Measurements from ENCODE around the gene CD1B.

Gene CD1B

DNA sequence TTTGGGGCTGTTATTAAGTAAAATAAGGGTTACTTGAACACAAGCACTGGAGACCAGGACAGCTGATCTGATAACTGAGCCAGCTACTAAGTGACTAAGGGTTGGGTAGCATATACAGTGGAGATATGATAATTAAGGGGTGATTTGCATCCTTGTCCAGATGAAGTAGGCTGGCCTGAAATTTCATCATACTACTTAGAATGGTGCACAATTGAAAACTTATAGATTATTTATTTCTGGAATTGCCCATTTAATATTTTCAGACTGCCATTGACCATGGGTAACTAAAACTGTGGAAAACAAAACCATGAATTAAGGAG, 3.8 kb upstream of the CD1B start:
- peaks cover 21% of the 10 kb centered on the region for H3K4me1 Mint-ChIP-seq
- no peaks in the 10 kb centered on the region for H3K27me3 Mint-ChIP-seq
- DNase-seq (ENCODE audit: low spot score in 2 of 2) (no peak), ATAC-seq (ENCODE audit: low read depth) (no peak)
- H3K36me3 Mint-ChIP-seq = peaks cover 5% of the 10 kb centered on the region
- H3K9me3 Mint-ChIP-seq = peaks cover 5% of the 10 kb centered on the region
- H3K27ac Mint-ChIP-seq = no peak overlapping the region
- H3K4me3 Mint-ChIP-seq = no peak overlapping the region

DNA sequence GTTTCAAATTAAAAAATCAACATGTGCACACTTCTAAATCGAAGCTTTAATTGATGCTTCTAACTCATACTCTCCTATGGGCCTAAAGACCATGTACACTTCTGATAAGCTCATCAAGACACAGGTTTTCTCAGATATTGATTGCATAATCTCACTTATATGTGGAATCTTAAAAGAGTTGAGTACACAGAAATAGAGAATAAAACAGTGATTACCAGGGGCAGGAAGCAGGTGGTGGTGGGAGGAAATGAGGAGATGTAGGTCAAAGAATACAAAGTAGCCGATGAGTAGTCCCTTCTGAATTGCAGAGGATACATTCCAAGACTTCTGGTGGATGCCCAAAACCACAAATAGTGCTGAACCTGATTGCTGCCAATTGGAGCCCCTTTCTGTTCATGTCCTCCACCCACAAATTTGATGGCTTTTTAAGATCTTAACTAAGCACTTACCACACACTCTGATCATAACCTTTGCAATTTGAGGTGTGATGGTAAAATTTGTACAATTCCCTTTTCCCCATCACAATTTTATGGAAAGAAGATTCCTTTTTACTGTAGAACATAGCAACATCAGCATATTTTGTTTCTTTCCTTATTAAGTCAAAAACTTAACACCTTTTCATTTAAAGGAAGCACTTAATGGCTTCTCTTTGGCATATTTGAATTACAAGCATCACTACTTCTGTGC, 3.3 kb upstream of the CD1B start:
- peaks cover 21% of the 10 kb centered on the region for H3K4me1 Mint-ChIP-seq
- peaks cover 5% of the 10 kb centered on the region for H3K36me3 Mint-ChIP-seq
- H3K27ac Mint-ChIP-seq = no peak overlapping the region
- H3K27me3 Mint-ChIP-seq = no peaks in the 10 kb centered on the region
- no peak for DNase-seq (ENCODE audit: low spot score in 2 of 2)
- peaks cover 5% of the 10 kb centered on the region for H3K9me3 Mint-ChIP-seq
- no peak for ATAC-seq (ENCODE audit: low read depth)
- H3K4me3 Mint-ChIP-seq = no peak overlapping the region

DNA sequence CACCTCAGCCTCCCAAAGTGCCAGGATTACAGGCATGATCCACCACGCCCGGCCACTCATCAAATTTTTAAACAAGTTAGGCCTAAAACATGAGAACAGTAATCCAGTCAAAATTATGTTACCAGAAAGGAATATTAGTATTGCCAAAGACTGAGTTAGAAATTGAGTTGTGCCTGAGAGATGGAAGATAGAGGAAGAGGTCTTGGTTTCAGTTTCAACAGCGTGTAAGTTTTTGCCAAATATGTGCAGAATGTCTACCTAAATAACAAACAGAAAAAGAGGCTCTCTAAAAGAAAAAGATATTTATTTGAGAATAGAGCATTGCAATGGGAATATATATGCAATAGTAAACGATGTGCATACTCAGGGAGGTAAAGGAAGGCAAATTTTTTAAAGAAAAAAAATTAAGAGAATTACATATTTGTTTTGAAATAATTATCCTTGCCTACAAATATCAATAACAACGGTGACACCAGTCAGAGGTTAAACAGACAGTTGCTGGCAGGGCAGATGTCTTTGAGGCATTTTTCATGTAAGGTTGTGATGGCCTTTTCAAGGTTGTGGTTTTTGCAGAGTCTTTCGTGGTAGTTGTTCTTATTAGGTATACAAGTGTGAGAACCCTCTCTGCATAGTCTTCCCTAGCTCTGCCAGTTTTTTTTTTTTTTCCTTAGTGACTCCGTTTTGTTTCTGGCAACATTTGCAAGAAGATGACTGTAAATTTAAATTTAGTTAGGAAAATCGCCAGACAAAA, 2.2 kb upstream of the CD1B start:
- H3K36me3 Mint-ChIP-seq = peaks cover 3% of the 10 kb centered on the region
- H3K27ac Mint-ChIP-seq = peak overlapping the region; percentile 3
- peaks cover 24% of the 10 kb centered on the region for H3K4me1 Mint-ChIP-seq
- peaks cover 2% of the 10 kb centered on the region for H3K9me3 Mint-ChIP-seq
- no peaks in the 10 kb centered on the region for H3K27me3 Mint-ChIP-seq
- peak overlapping the region; percentile 66 for H3K4me3 Mint-ChIP-seq
- DNase-seq (ENCODE audit: low spot score in 2 of 2) (no peak), ATAC-seq (ENCODE audit: low read depth) (peak; percentile 65)

DNA sequence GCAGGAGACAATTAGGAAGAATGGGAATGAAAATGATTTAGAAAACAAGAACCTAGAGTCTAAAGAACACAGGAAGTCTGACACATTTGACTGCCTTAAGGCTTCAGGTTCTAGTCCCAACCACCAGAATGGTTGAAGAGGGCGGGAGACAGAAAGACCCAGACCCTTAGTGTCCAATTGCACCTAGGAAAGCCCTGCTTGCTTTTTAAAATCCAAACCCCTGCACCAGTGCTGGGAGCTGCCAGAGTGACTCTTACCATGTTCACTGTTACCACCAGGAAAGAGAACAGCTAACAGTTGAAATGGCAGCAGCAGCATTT, 265 bp downstream of the CD1B start:
- Mint-ChIP-seq H3K9me3 (no peaks in the 10 kb centered on the region), H3K27me3 (no peaks in the 10 kb centered on the region), H3K36me3 (no peaks in the 10 kb centered on the region), H3K27ac (no peak overlapping the region), H3K4me3 (no peak overlapping the region), H3K4me1 (peaks cover 23% of the 10 kb centered on the region)
- DNase-seq (ENCODE audit: low spot score in 2 of 2) (no peak), ATAC-seq (ENCODE audit: low read depth) (no peak)

DNA sequence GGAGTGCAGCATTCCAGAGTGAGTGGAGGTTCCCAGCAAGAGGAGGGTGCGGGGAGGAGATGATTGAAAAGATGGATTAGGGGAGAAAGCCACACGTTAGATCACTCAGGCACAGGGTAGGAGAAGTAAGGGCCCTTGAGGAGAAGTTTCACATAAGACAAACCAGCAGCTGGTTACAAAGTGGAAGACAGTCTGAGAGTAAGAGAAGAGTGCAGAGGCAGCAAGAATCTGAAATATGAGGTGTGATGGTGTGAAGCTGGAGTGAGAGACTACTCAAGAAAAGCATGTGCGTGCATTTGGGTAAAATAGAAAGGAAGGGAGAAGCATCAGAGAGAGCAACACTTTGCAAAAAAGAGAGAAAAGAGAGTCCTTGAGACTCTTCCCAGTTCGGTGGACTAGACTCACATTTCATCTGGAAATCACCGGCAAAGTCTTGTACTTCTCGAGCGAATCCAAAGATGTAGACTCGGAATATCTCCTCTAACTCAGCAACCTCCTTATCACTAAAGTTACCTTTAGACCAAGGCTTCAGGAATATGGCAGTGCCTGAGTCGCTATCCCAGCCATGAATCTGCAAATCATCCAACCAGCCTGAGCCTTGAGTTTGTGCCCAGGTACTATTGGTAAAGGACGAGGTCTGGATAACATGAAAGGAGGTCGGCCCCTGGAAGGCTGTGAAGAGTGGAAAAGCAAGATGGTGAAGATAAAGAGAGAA, 783 bp downstream of the CD1B start:
- ATAC-seq (ENCODE audit: low read depth) (no peak), DNase-seq (ENCODE audit: low spot score in 2 of 2) (no peak)
- Mint-ChIP-seq H3K27me3 (no peaks in the 10 kb centered on the region), H3K27ac (no peak overlapping the region), H3K9me3 (no peaks in the 10 kb centered on the region), H3K36me3 (no peaks in the 10 kb centered on the region), H3K4me3 (no peak overlapping the region), H3K4me1 (peaks cover 22% of the 10 kb centered on the region)

DNA sequence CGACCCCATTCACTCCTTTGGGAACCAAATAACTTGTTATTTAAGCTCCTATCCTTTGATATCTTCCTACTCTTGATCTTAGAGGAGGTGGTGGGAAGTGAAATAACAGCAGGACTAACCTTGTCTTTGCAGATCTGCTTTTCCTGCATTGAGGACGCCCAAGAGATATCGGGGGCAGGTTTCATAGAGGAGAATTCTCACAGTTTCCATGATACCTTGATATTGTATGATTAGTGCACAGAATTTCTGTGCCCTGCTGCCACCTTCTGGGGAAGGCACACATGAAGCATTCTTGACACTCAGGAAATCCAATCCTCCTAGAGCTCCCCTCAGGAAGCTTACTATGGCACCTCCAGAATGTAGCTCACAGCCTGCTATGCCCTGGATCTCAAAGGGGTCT, 1.6 kb downstream of the CD1B start:
- no peaks in the 10 kb centered on the region for H3K9me3 Mint-ChIP-seq
- no peak overlapping the region for H3K27ac Mint-ChIP-seq
- H3K4me3 Mint-ChIP-seq = no peak overlapping the region
- H3K27me3 Mint-ChIP-seq = no peaks in the 10 kb centered on the region
- no peaks in the 10 kb centered on the region for H3K36me3 Mint-ChIP-seq
- H3K4me1 Mint-ChIP-seq = peaks cover 19% of the 10 kb centered on the region
- DNase-seq (ENCODE audit: low spot score in 2 of 2) (no peak), ATAC-seq (ENCODE audit: low read depth) (peak; percentile 69)

DNA sequence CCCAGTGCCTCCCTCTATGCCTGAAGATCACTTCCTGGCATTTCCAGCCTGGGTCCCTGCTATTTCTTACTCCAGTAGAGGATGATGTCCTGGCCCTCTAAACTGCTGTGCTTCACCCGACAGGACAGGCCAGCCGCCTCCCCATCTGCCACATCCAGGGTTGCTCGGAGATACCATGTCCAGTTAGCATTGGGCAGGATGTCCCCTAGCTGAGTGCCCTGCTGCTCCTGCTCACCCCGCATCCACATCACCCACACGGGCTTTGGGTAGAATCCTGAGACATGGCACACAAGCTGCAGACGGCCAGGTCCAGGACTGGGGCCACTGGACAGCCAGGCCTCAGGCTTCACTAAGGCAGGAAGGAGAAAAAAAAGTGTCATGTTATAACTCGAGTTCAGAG, 2.0 kb downstream of the CD1B start:
- no peaks in the 10 kb centered on the region for H3K27me3 Mint-ChIP-seq
- no peak for DNase-seq (ENCODE audit: low spot score in 2 of 2)
- no peaks in the 10 kb centered on the region for H3K36me3 Mint-ChIP-seq
- ATAC-seq (ENCODE audit: low read depth) = no peak
- H3K27ac Mint-ChIP-seq = no peak overlapping the region
- peaks cover 20% of the 10 kb centered on the region for H3K4me1 Mint-ChIP-seq
- no peaks in the 10 kb centered on the region for H3K9me3 Mint-ChIP-seq
- H3K4me3 Mint-ChIP-seq = no peak overlapping the region

DNA sequence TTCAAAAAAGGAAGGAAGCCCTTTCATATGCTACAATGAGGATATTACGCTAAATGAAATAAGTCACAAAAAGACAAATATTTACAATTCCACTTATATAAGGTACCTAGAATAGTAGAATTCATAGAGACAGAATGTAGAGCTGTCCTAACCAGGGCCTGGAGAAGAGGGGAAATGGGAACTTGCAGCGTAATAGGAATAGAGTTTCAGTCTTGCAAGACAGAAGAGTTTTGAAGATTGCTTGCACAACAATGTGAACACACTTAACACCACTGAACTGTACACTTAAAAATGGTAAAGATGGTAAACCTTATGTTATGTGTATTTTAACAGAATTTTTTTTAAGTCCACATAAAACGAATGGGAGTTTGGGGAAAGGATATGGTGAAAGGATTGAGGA, 2.9 kb downstream of the CD1B start:
- ATAC-seq (ENCODE audit: low read depth) (no peak), DNase-seq (ENCODE audit: low spot score in 2 of 2) (no peak)
- H3K27ac Mint-ChIP-seq = no peak overlapping the region
- no peaks in the 10 kb centered on the region for H3K36me3 Mint-ChIP-seq
- no peaks in the 10 kb centered on the region for H3K27me3 Mint-ChIP-seq
- no peak overlapping the region for H3K4me3 Mint-ChIP-seq
- H3K4me1 Mint-ChIP-seq = peaks cover 12% of the 10 kb centered on the region
- H3K9me3 Mint-ChIP-seq = peaks cover 3% of the 10 kb centered on the region

DNA sequence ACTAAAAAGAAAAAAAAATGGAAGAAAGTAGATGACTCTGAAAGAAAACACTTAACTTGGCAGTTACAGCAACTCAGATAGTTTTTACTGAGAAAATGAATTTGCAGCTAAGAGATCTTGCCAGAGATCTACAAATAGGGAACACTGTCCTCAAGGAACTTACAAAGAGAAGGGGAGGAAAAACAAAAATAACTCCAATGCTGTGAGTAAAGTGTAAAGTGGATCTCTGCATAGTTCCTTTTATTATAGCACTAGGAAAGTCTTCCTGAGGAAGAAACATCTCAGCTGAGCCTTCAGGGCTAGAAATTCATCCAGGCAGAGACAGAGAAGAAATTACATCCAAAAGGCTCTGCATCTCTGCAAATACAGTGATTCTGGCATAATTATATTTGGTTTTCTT, 3.9 kb downstream of the CD1B start:
- no peak for ATAC-seq (ENCODE audit: low read depth)

DNA sequence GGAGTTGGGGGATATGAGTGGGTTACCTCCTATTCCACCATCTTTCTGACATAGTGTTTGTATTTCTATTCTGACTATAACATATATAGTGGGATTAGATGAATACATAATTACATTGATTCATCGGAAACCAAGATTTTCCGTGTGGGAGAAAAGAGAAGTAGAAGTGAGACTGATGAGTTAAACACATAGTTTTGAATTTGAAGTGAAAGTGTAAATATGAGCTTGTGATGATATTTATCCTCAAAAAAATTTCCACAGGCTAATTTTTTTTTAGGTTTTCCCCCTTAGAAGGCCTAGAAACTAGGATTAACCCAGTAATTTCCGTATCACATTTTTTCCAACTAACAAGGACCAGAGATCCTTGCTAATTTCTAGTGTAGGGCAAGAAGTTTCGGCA, 6.9 kb downstream of the CD1B start:
- H3K27me3 Mint-ChIP-seq = no peaks in the 10 kb centered on the region
- peaks cover 11% of the 10 kb centered on the region for H3K9me3 Mint-ChIP-seq
- H3K27ac Mint-ChIP-seq = peak overlapping the region; percentile 53
- H3K36me3 Mint-ChIP-seq = peaks cover 7% of the 10 kb centered on the region
- ATAC-seq (ENCODE audit: low read depth) (no peak), DNase-seq (ENCODE audit: low spot score in 2 of 2) (no peak)
- H3K4me3 Mint-ChIP-seq = peak overlapping the region; percentile 39
- H3K4me1 Mint-ChIP-seq = peaks cover 11% of the 10 kb centered on the region

More for the DNA sequence above, 3.9 kb downstream of the CD1B start:
- peaks cover 7% of the 10 kb centered on the region for H3K36me3 Mint-ChIP-seq
- no peaks in the 10 kb centered on the region for H3K27me3 Mint-ChIP-seq
- peaks cover 11% of the 10 kb centered on the region for H3K9me3 Mint-ChIP-seq
- H3K4me1 Mint-ChIP-seq = peaks cover 10% of the 10 kb centered on the region
- H3K4me3 Mint-ChIP-seq = no peak overlapping the region
- no peak overlapping the region for H3K27ac Mint-ChIP-seq
- no peak for DNase-seq (ENCODE audit: low spot score in 2 of 2)

DNA sequence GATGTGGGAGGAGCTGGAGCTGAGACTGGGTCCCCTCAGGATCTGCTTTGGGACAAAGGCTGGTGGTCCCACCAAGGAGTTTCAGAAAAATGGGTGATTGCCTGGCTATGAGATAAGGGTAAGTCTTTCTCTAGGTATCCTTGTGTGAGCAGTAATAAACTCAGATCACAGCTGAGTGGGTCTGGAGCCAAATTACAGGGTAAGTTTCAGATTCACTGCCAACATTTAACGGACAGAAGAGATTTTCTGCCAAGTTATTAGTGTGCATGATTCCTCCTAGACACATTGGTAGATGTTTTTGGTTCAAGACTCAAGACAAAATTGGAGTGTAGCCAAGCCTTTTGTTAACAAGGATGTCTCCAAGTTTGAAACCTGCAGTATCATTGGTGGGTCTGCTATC, 7.5 kb downstream of the CD1B start:
- H3K27ac Mint-ChIP-seq = no peak overlapping the region

DNA sequence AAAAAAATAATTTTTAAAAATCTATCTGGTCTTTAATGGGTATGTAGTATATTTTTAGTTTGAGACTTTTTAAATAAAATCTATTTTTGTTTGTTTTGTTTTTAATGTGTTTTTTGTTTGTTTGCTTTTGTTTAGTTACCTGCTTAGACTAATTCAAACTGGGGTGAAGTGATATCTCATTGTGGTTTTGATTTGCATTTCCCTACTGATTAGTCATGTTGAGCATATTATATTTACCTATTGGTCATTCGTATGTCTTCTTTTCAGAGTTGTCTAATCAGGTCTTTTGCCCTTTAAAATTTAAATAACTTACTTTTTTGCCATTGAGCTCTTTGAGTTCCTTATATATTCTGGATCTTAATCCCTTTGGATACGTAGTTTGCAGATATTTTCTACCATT, 20.3 kb downstream of the CD1B start:
- Mint-ChIP-seq H3K27ac (no peak overlapping the region), H3K4me1 (peaks cover 17% of the 10 kb centered on the region), H3K36me3 (no peaks in the 10 kb centered on the region), H3K4me3 (no peak overlapping the region), H3K27me3 (no peaks in the 10 kb centered on the region), H3K9me3 (no peaks in the 10 kb centered on the region)
- ATAC-seq (ENCODE audit: low read depth) (peak; percentile 58), DNase-seq (ENCODE audit: low spot score in 2 of 2) (no peak)

More for the DNA sequence above, 7.5 kb downstream of the CD1B start:
- H3K36me3 Mint-ChIP-seq = peaks cover 9% of the 10 kb centered on the region
- H3K27me3 Mint-ChIP-seq = no peaks in the 10 kb centered on the region
- no peak for ATAC-seq (ENCODE audit: low read depth)
- peaks cover 11% of the 10 kb centered on the region for H3K4me1 Mint-ChIP-seq
- no peak overlapping the region for H3K4me3 Mint-ChIP-seq
- peaks cover 11% of the 10 kb centered on the region for H3K9me3 Mint-ChIP-seq
- DNase-seq (ENCODE audit: low spot score in 2 of 2) = no peak

DNA sequence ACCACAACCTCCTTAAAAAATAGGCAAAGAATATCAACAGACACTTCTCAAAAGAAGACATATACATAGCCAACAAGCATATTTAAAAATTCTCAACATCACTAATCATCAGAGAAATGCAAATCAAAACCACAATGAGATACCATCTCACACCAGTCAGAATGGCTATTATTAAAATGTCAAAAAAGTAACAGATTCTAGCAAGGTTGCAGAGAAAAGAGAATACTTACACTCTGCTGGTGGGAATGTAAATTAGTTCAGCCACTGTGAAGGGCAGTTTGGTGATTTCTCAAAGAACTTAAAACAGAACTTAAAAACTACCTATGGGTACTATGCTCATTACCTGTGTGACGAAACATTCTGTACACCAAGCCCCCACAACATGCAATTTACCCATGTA, 20.7 kb downstream of the CD1B start:
- peak; percentile 26 for ATAC-seq (ENCODE audit: low read depth)
- H3K27me3 Mint-ChIP-seq = no peaks in the 10 kb centered on the region
- no peaks in the 10 kb centered on the region for H3K9me3 Mint-ChIP-seq
- H3K36me3 Mint-ChIP-seq = no peaks in the 10 kb centered on the region
- H3K4me1 Mint-ChIP-seq = peaks cover 17% of the 10 kb centered on the region
- no peak overlapping the region for H3K4me3 Mint-ChIP-seq
- no peak overlapping the region for H3K27ac Mint-ChIP-seq
- no peak for DNase-seq (ENCODE audit: low spot score in 2 of 2)

DNA sequence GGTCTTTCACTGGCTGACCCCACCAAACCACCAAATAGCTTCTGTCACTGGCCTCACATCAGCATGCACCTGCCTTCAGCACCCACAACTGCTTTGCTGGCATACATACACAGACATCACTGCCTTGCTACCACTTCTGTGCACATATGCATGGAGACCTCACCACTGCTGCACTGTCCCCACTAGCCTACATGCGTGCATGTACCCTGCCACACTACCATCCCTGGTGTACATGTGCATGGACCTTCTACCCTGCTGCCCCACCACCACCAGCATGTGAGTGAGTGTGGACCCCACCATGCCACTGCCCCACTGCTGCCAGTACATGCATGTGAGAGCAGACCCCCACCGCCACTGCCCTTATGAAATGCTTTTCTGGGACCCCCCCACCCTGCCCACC, 35.5 kb downstream of the CD1B start:
- H3K4me3 Mint-ChIP-seq = no peak overlapping the region
- H3K27ac Mint-ChIP-seq = no peak overlapping the region
- H3K27me3 Mint-ChIP-seq = no peaks in the 10 kb centered on the region
- H3K9me3 Mint-ChIP-seq = peaks cover 10% of the 10 kb centered on the region
- DNase-seq (ENCODE audit: low spot score in 2 of 2) (no peak), ATAC-seq (ENCODE audit: low read depth) (no peak)
- H3K36me3 Mint-ChIP-seq = peaks cover 17% of the 10 kb centered on the region
- H3K4me1 Mint-ChIP-seq = peaks cover 6% of the 10 kb centered on the region
